Calu3 (cell line): ENCODE measurements around the gene MALL. TPM values are rescaled to one million over a fixed set of nuclear protein-coding genes. Genes with fewer than 3 reads are reported as not detected.

Experiments
- BruUV-seq: library from RNA; stranded (reverse); fragments of 400-500 nt; replicated peaks from 2 replicates; lab custom pipeline; 2021; lab: Mats Ljungman, UMichigan
- CTCF ChIA-PET: fragments of 300-600 bp; sonication (Branson Sonifier 250); formaldehyde crosslinking; loops from one replicate; lab custom pipeline; 2022; ENCODE audit warnings: antibody characterized with exemption; lab: Charles Lee
- DNase-seq: peaks from one replicate; pipeline ENCODE4 v3.0.0; 2022
- H3K27ac Mint-ChIP-seq: one replicate; pipeline ENCODE4 v1.8.0; 2022; ENCODE audit warnings: mixed read lengths; ENCODE audit not compliant: unreplicated experiment
- H3K27me3 Mint-ChIP-seq: one replicate; pipeline ENCODE4 v1.8.0; 2022; ENCODE audit warnings: mixed read lengths; ENCODE audit not compliant: unreplicated experiment
- H3K36me3 Mint-ChIP-seq: one replicate; pipeline ENCODE4 v1.8.0; 2022; ENCODE audit warnings: mild to moderate bottlenecking, moderate library complexity, mixed read lengths; ENCODE audit not compliant: insufficient read depth, unreplicated experiment
- H3K4me1 Mint-ChIP-seq: one replicate; pipeline ENCODE4 v1.8.0; 2022; ENCODE audit warnings: mild to moderate bottlenecking, low read depth, mixed read lengths; ENCODE audit not compliant: unreplicated experiment
- H3K4me3 Mint-ChIP-seq: one replicate; pipeline ENCODE4 v1.8.0; 2022; ENCODE audit warnings: mild to moderate bottlenecking, low read depth, moderate library complexity, mixed read lengths; ENCODE audit not compliant: unreplicated experiment
- H3K9me3 Mint-ChIP-seq: one replicate; pipeline ENCODE4 v1.8.0; 2022; ENCODE audit warnings: low read depth, mixed read lengths; ENCODE audit not compliant: unreplicated experiment
- CTCF ChIP-seq: fragments of 200-600 bp; IDR thresholded peaks from one replicate; pipeline ENCODE4 v1.8.0; 2022; ENCODE audit warnings: antibody characterized with exemption; ENCODE audit not compliant: unreplicated experiment
- intact Hi-C: fragments of 100-400 bp; cut with micrococcal nuclease; formaldehyde crosslinking; loops from one replicate; pipeline ENCODE4 v1.10.0; 2022; ENCODE audit not compliant: unreplicated experiment
- total RNA-seq: library from RNA; stranded (reverse); gene quantifications from 2 replicates; pipeline ENCODE4 v1.2.3, GENCODE V29; 2022

The MALL gene
- total RNA-seq, 1 experiment from 2014 or later, result 51.5 TPM

- intact Hi-C loops, result no loop called here
- CTCF ChIA-PET, result no interaction called here
- DNase-seq, result no peak
- no peak overlapping the region for H3K27ac Mint-ChIP-seq
- BruUV-seq, result no TSS peak
- TF ChIP-seq CTCF, result no peak
- H3K9me3 Mint-ChIP-seq, result peaks cover 9% of the 10 kb centered on the region
- H3K36me3 Mint-ChIP-seq, result no peaks in the 10 kb centered on the region
- H3K4me3 Mint-ChIP-seq, result no peak overlapping the region
- H3K4me1 Mint-ChIP-seq, result peaks cover 26% of the 10 kb centered on the region
- H3K27me3 Mint-ChIP-seq, result no peaks in the 10 kb centered on the region
Observed at GRCh38 chr2:110152943-110153342, 37.3 kb upstream of the MALL start.

- intact Hi-C loops, result no loop called here
- DNase-seq, result no peak
- H3K27ac Mint-ChIP-seq, result no peak overlapping the region
- no peaks in the 10 kb centered on the region for H3K36me3 Mint-ChIP-seq
- BruUV-seq, result no TSS peak
- H3K9me3 Mint-ChIP-seq, result peaks cover 6% of the 10 kb centered on the region
- CTCF ChIA-PET, result interaction anchor here (1.3 kb wide), 1 partner anchor 25 kb away, joined by 3 read pairs; no protein-coding TSS in a partner anchor
- no peaks in the 10 kb centered on the region for H3K27me3 Mint-ChIP-seq
- no peak for TF ChIP-seq CTCF
- no peak overlapping the region for H3K4me3 Mint-ChIP-seq
- peaks cover 18% of the 10 kb centered on the region for H3K4me1 Mint-ChIP-seq
Observed at GRCh38 chr2:110149330-110150220, 34.0 kb upstream of the MALL start.

- no peak for TF ChIP-seq CTCF
- intact Hi-C loops, result no loop called here
- CTCF ChIA-PET, result no interaction called here
Observed at GRCh38 chr2:110146945-110147332, 31.3 kb upstream of the MALL start.

GRCh38 chr2:110146183-110146944, 30.7 kb upstream of the MALL start:
- no peaks in the 10 kb centered on the region for H3K9me3 Mint-ChIP-seq
- H3K27me3 Mint-ChIP-seq, result no peaks in the 10 kb centered on the region
- intact Hi-C loops, result no loop called here
- H3K27ac Mint-ChIP-seq, result no peak overlapping the region
- no peak for DNase-seq
- CTCF ChIA-PET, result no interaction called here
- H3K36me3 Mint-ChIP-seq, result no peaks in the 10 kb centered on the region
- H3K4me1 Mint-ChIP-seq, result peaks cover 18% of the 10 kb centered on the region
- no peak for TF ChIP-seq CTCF
- BruUV-seq, result no TSS peak
- H3K4me3 Mint-ChIP-seq, result no peak overlapping the region

More at GRCh38 chr2:110146945-110147332, 31.3 kb upstream of the MALL start:
- H3K9me3 Mint-ChIP-seq, result no peaks in the 10 kb centered on the region
- no peak overlapping the region for H3K27ac Mint-ChIP-seq
- H3K36me3 Mint-ChIP-seq, result no peaks in the 10 kb centered on the region
- no peak overlapping the region for H3K4me3 Mint-ChIP-seq
- H3K27me3 Mint-ChIP-seq, result no peaks in the 10 kb centered on the region
- peaks cover 18% of the 10 kb centered on the region for H3K4me1 Mint-ChIP-seq
- BruUV-seq, result no TSS peak
- DNase-seq, result no peak
